ENCODE data around the gene UVSSA. TPM values are rescaled to one million over a fixed set of nuclear protein-coding genes. Genes with fewer than 3 reads are reported as not detected.

The UVSSA gene
- total RNA-seq, 1 donor from 2014 or later = 25.5 TPM

DNA sequence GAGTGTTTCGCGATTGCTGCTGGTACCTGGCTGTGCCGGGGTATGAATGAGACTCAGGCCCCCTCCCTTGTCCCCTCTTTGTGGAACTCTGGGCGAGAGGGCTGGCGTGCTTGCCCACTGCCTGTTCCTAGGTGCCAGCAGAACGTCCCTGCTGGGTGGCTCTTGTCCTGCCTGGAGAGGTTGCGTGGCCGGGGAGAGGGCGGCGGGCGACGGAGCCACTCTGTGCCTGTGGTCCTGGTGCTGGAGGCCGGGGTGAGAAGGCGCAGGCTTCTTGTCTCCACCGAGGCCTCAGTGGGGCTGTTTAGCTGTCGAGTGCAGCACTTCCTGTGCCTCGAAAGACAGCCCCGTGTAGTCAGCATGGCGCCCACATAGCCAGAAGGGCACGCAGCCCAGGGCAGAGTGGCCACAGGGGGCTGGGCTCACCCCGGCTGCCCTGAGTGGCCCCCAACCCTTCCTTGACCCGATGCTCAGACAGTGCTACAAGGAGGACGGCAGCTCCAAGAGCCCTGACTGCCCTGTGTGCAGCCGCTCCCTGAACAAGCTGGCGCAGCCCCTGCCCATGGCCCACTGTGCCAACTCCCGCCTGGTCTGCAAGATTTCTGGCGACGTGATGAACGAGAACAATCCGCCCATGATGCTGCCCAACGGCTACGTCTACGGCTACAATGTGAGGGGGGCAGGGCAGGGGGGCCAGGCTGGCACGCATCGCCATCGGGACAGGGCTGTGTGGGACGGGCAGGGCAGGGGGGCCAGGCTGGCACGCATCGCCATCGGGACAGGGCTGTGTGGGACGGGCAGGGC lies 8.9 kb upstream of the UVSSA start:
- TF ChIP-seq POLR2AphosphoS5 (IDR thresholded peaks at IDR 0.05; ENCODE audit: insufficient read depth in 1 of 2, low read depth in 1 of 2) = no peak
- TF ChIP-seq POLR2A (IDR thresholded peaks at IDR 0.05) = no peak
- TF ChIP-seq CTCF (IDR thresholded peaks at IDR 0.05) = no peak
- Histone ChIP-seq H3K36me3 (peaks cover 0 to 65% of the 10 kb centered on the region in 2 donors), H3K27ac (peak overlapping the region; percentile 3), H3K27me3 (no peaks in the 10 kb centered on the region), H3K9me3 (no peaks in the 10 kb centered on the region), H3K4me3 (no peak overlapping the region), H3K4me1 (no peaks in the 10 kb centered on the region)
- intact Hi-C loops (cut with DNase I) = no loop called here
- DNase-seq (ENCODE audit: extremely low spot score in 2 of 2) = no peak

DNA sequence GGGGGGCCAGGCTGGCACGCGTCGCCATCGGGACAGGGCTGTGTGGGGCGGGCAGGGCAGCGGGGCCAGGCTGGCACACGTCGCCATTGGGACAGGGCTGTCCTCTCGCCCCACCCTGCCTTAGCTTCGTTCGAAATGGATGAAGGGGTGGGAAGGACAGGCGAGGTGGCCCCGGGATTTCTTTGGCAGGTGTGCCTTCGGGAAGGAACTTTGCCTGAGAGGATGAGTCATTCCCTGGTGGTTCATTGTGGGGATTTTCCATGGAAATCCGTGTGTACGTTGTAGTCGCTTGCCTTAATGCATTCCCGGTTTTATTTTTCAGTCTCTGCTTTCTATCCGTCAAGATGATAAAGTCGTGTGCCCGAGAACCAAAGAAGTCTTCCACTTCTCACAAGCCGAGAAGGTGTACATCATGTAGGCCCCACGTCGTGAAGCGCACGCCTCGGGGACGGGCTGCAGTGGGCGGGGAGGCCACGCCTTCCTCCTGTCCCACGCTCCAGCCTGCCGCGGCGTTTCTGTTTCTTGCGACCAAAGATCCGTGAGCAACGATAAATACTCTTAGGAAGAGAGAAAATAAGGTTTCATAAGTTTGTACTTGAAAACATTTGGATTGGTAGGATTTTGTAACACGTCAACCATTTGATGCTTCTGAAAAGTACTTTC lies 8.1 kb upstream of the UVSSA start:
- DNase-seq (ENCODE audit: extremely low spot score in 2 of 2) = no peak
- H3K36me3 ChIP-seq = peaks cover 0 to 62% of the 10 kb centered on the region in 2 donors

DNA sequence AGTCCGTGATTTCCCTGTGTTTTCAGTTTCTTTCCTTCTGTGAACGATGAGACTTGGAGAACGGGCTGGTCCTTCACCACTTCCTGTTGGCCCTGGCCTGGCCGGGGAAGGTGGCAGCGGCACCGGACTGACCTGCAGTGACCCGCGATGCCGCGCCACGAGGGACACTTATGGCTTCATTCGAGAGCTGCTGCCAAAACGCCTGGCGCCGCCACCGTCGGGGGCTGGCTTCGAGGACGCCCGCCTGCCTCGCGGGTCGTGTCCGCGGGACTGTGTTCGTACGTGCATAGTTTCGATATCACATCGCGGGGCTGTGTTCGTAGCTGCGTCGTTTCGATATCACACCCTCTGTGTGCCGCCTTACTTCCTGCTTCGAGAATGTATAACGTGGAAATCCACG lies 7.5 kb upstream of the UVSSA start:
- TF ChIP-seq POLR2A (IDR thresholded peaks at IDR 0.05) = no peak
- no peak for TF ChIP-seq CTCF (IDR thresholded peaks at IDR 0.05)
- no peak for TF ChIP-seq POLR2AphosphoS5 (IDR thresholded peaks at IDR 0.05; ENCODE audit: insufficient read depth in 1 of 2, low read depth in 1 of 2)
- Histone ChIP-seq H3K4me3 (no peak overlapping the region), H3K27me3 (no peaks in the 10 kb centered on the region), H3K27ac (no peak overlapping the region), H3K36me3 (peaks cover 0 to 57% of the 10 kb centered on the region in 2 donors), H3K9me3 (no peaks in the 10 kb centered on the region), H3K4me1 (peaks cover 1% of the 10 kb centered on the region)
- no peak for DNase-seq (ENCODE audit: extremely low spot score in 2 of 2)
- intact Hi-C loops (cut with DNase I) = no loop called here

More for the DNA sequence above, 8.1 kb upstream of the UVSSA start:
- Histone ChIP-seq H3K4me3 (no peak overlapping the region), H3K4me1 (no peaks in the 10 kb centered on the region), H3K9me3 (no peaks in the 10 kb centered on the region), H3K27me3 (no peaks in the 10 kb centered on the region), H3K27ac (no peak overlapping the region)
- TF ChIP-seq CTCF (IDR thresholded peaks at IDR 0.05) (no peak), POLR2A (IDR thresholded peaks at IDR 0.05) (no peak), POLR2AphosphoS5 (IDR thresholded peaks at IDR 0.05; ENCODE audit: insufficient read depth in 1 of 2, low read depth in 1 of 2) (no peak)
- intact Hi-C loops (cut with DNase I) = no loop called here

DNA sequence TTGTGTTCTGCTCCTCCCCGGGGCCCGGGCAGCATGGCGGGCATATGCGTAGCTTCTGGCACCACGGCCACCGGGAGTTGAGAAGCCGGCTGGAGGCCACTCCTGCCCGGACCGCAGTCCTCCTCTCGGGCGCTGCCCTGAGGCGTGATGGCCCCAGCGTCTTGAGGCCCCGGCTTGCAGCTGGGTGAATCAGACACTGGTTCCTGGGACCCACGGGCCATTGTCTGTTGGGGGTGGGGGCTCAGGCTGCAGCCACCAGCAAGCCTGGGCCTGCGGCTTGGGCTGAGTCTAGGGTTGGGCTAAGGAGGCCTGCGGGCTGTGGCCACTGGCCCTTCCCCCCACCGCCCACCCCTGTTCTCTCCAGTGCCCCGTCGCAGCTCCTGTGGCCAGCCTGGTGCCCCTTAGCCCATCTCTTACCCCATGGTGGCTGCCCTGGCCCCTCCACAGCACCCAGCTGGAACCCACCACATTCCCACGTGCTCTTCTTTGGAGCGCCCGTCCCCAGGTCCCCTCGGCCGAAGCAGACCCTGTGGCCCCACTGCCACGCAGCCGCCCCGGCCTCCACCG lies 6.7 kb upstream of the UVSSA start:
- Histone ChIP-seq H3K27me3 (no peaks in the 10 kb centered on the region), H3K4me3 (no peak overlapping the region), H3K4me1 (peaks cover 9% of the 10 kb centered on the region), H3K9me3 (no peaks in the 10 kb centered on the region), H3K36me3 (peaks cover 0 to 55% of the 10 kb centered on the region in 2 donors), H3K27ac (no peak overlapping the region)
- intact Hi-C loops (cut with DNase I) = no loop called here
- TF ChIP-seq POLR2A (IDR thresholded peaks at IDR 0.05) (no peak), CTCF (IDR thresholded peaks at IDR 0.05) (no peak), POLR2AphosphoS5 (IDR thresholded peaks at IDR 0.05; ENCODE audit: insufficient read depth in 1 of 2, low read depth in 1 of 2) (no peak)
- no peak for DNase-seq (ENCODE audit: extremely low spot score in 2 of 2)

Measured in vagina (tissue), 2 donors.